ENCODE data around the gene SLC22A15. TPM values are rescaled to one million over a fixed set of nuclear protein-coding genes. Genes with fewer than 3 reads are reported as not detected.
"Not testable (repeated sequence)": the region's sequence is repeated elsewhere in the genome, so short reads cannot be mapped to it uniquely, and the experiment has no call there.

Gene SLC22A15
- total RNA-seq, 1 donor from 2014 or later, result 0.32 TPM

- intact Hi-C loops (cut with micrococcal nuclease), result no loop called here
These were observed 55.1 kb downstream of the SLC22A15 start for GRCh38 chr1:116031302-116031835.

- intact Hi-C loops (cut with micrococcal nuclease), result no loop called here
These were observed 57.0 kb downstream of the SLC22A15 start for GRCh38 chr1:116033322-116033721.

- intact Hi-C loops (cut with micrococcal nuclease), result no loop called here
These were observed 59.9 kb downstream of the SLC22A15 start for GRCh38 chr1:116036255-116036654.

- intact Hi-C loops (cut with micrococcal nuclease), result no loop called here
These were observed 62.4 kb downstream of the SLC22A15 start for GRCh38 chr1:116038679-116039078.

GRCh38 chr1:116044071-116044470, 67.8 kb downstream of the SLC22A15 start:
- intact Hi-C loops (cut with micrococcal nuclease), result no loop called here

- intact Hi-C loops (cut with micrococcal nuclease), result not testable (repeated sequence)
These were observed 70.6 kb downstream of the SLC22A15 start for GRCh38 chr1:116046933-116047332.

GRCh38 chr1:116051896-116052295, 75.6 kb downstream of the SLC22A15 start:
- intact Hi-C loops (cut with micrococcal nuclease), result not testable (repeated sequence)

GRCh38 chr1:116062201-116062600, 85.9 kb downstream of the SLC22A15 start:
- intact Hi-C loops (cut with micrococcal nuclease), result no loop called here

GRCh38 chr1:116064616-116065015, 88.3 kb downstream of the SLC22A15 start:
- intact Hi-C loops (cut with micrococcal nuclease), result no loop called here

- intact Hi-C loops (cut with micrococcal nuclease), result no loop called here
These were observed 90.7 kb downstream of the SLC22A15 start for GRCh38 chr1:116066868-116067565.

GRCh38 chr1:116067566-116067890, 91.2 kb downstream of the SLC22A15 start:
- intact Hi-C loops (cut with micrococcal nuclease), result no loop called here

GRCh38 chr1:116075575-116075974, 99.3 kb downstream of the SLC22A15 start:
- intact Hi-C loops (cut with micrococcal nuclease), result no loop called here

- intact Hi-C loops (cut with micrococcal nuclease), result no loop called here
These were observed 99.7 kb downstream of the SLC22A15 start for GRCh38 chr1:116075990-116076389.

- intact Hi-C loops (cut with micrococcal nuclease), result no loop called here
These were observed 100.5 kb downstream of the SLC22A15 start for GRCh38 chr1:116076831-116077230.

GRCh38 chr1:116078699-116079223, 102.4 kb downstream of the SLC22A15 start:
- intact Hi-C loops (cut with micrococcal nuclease), result no loop called here

GRCh38 chr1:116087628-116088027, 111.3 kb downstream of the SLC22A15 start:
- intact Hi-C loops (cut with micrococcal nuclease), result no loop called here

GRCh38 chr1:116089870-116090269, 113.6 kb downstream of the SLC22A15 start:
- intact Hi-C loops (cut with micrococcal nuclease), result no loop called here

GRCh38 chr1:116091083-116091482, 114.8 kb downstream of the SLC22A15 start:
- intact Hi-C loops (cut with micrococcal nuclease), result no loop called here

- intact Hi-C loops (cut with micrococcal nuclease), result no loop called here
These were observed 116.6 kb downstream of the SLC22A15 start for GRCh38 chr1:116092752-116093489.

GRCh38 chr1:116095027-116095426, 118.7 kb downstream of the SLC22A15 start:
- intact Hi-C loops (cut with micrococcal nuclease), result no loop called here

GRCh38 chr1:116096013-116096618, 119.8 kb downstream of the SLC22A15 start:
- intact Hi-C loops (cut with micrococcal nuclease), result no loop called here

GRCh38 chr1:116097626-116098025, 121.3 kb downstream of the SLC22A15 start:
- intact Hi-C loops (cut with micrococcal nuclease), result no loop called here

Data from T-helper 2 cell treated with Interferon-gamma antibody and Interleukin-4, amounts not matched to agents 100 ng/mL and 5 ng/mL, for 36 hours (primary cell).